IMR-90 (cell line): ENCODE measurements around the gene PEF1. TPM values are rescaled to one million over a fixed set of nuclear protein-coding genes. Genes with fewer than 3 reads are reported as not detected.

ENCODE experiments used
- ATAC-seq: fragments of 200-7000 bp; cut with Tn5 transposase; 2 replicates; pipeline ENCODE4 v1.9.1; 2020; ENCODE audit warnings: low read depth, mild to moderate bottlenecking, moderate library complexity
- BruUV-seq: library from RNA; stranded (reverse); fragments of 400-500 nt; replicated peaks from 2 replicates; lab custom pipeline; 2021; lab: Mats Ljungman, UMichigan
- CTCF ChIA-PET: fragments of 300-600 bp; formaldehyde crosslinking; extraction: SDS; loops from one replicate; lab custom pipeline; 2021; ENCODE audit warnings: antibody characterized with exemption; lab: Yijun Ruan, JAX
- POLR2A ChIA-PET: fragments of 300-600 bp; sonication (Branson Sonifier 250); formaldehyde crosslinking; loops from one replicate; lab custom pipeline; 2022; ENCODE audit warnings: antibody characterized with exemption; ENCODE audit not compliant: unreplicated experiment; lab: Charles Lee
- DNase-seq: peaks from one replicate; pipeline ENCODE4 v3.0.0; 2013
- H2AFZ ChIP-seq: replicated peaks from 2 replicates; pipeline ENCODE3; 2013; ENCODE audit warnings: low read length, mild to moderate bottlenecking; ENCODE audit not compliant: poor library complexity
- H2AK5ac ChIP-seq: 2 replicates; pipeline ENCODE4 v1.6.1; 2013; ENCODE audit warnings: low read depth, low read length, inconsistent platforms
- H2AK9ac ChIP-seq: replicated peaks from 2 replicates; pipeline ENCODE3; 2013; ENCODE audit warnings: mild to moderate bottlenecking, low read depth, low read length, moderate library complexity; ENCODE audit not compliant: poor library complexity
- H2BK120ac ChIP-seq: 2 replicates; pipeline ENCODE4 v1.6.1; 2013; ENCODE audit warnings: low read depth, low read length, inconsistent platforms
- H2BK15ac ChIP-seq: 3 replicates; pipeline ENCODE4 v1.6.1; 2013; ENCODE audit warnings: low read depth, low read length, inconsistent platforms
- H2BK20ac ChIP-seq: 2 replicates; pipeline ENCODE4 v1.6.1; 2013; ENCODE audit warnings: low read depth, mild to moderate bottlenecking, inconsistent platforms, low read length, moderate library complexity
- H2BK5ac ChIP-seq: 2 replicates; pipeline ENCODE4 v1.6.1; 2013; ENCODE audit warnings: mild to moderate bottlenecking, low read depth, low read length, inconsistent platforms; ENCODE audit not compliant: poor library complexity, severe bottlenecking
- H3K14ac ChIP-seq: replicated peaks from 2 replicates; pipeline ENCODE4 v1.6.1; 2013; ENCODE audit warnings: low read depth, low read length, inconsistent platforms
- H3K18ac ChIP-seq: 2 replicates; pipeline ENCODE4 v1.6.1; 2013; ENCODE audit warnings: low read depth, low read length, control low read depth
- H3K23ac ChIP-seq: 2 replicates; pipeline ENCODE4 v1.6.1; 2013; ENCODE audit warnings: low read depth, low read length, inconsistent platforms
- H3K27ac ChIP-seq: 2 replicates; pipeline ENCODE4 v1.5.1; 2013; ENCODE audit warnings: mild to moderate bottlenecking, control low read depth, low read length; ENCODE audit not compliant: insufficient read depth
- H3K27me3 ChIP-seq: 2 replicates; pipeline ENCODE4 v1.6.1; 2013; ENCODE audit warnings: low read length; ENCODE audit not compliant: control insufficient read depth, insufficient read depth
- H3K36me3 ChIP-seq: 2 replicates; pipeline ENCODE4 v1.6.1; 2013; ENCODE audit warnings: low read length, mixed read lengths; ENCODE audit not compliant: control insufficient read depth, insufficient read depth
- H3K4ac ChIP-seq: 2 replicates; pipeline ENCODE4 v1.6.1; 2013; ENCODE audit warnings: low read depth, low read length, inconsistent platforms
- H3K4me1 ChIP-seq: 2 replicates; pipeline ENCODE4 v1.6.1; 2013; ENCODE audit warnings: low read length, mixed read lengths; ENCODE audit not compliant: control insufficient read depth, insufficient read depth
- H3K4me2 ChIP-seq: 2 replicates; pipeline ENCODE4 v1.6.1; 2013; ENCODE audit warnings: low read depth, mild to moderate bottlenecking, control low read depth, low read length, moderate library complexity
- H3K4me3 ChIP-seq: 2 replicates; pipeline ENCODE4 v1.5.1; 2013; ENCODE audit warnings: low read depth, mild to moderate bottlenecking, control low read depth, low read length, moderate library complexity; ENCODE audit not compliant: insufficient read depth
- H3K56ac ChIP-seq: 2 replicates; pipeline ENCODE4 v1.6.1; 2013; ENCODE audit warnings: low read length, inconsistent platforms; ENCODE audit not compliant: insufficient read depth; ENCODE audit errors: extremely low read depth
- H3K79me1 ChIP-seq, 2 experiments: 2 replicates each; pipeline ENCODE4 v1.6.1; 2013; ENCODE audit warnings: low read length in 2 of 2, inconsistent platforms in 1 of 2, low read depth in 1 of 2
- H3K9ac ChIP-seq: 2 replicates; pipeline ENCODE4 v1.6.1; 2013; ENCODE audit warnings: low read depth, low read length, control low read depth
- H3K9me1 ChIP-seq: 2 replicates; pipeline ENCODE4 v1.6.1; 2013; ENCODE audit warnings: low read length, inconsistent platforms; ENCODE audit not compliant: insufficient read depth
- H3K9me3 ChIP-seq: 2 replicates; pipeline ENCODE4 v1.6.1; 2013; ENCODE audit warnings: low read length; ENCODE audit not compliant: control insufficient read depth, insufficient read depth
- H4K20me1 ChIP-seq: 2 replicates; pipeline ENCODE4 v1.6.1; 2013; ENCODE audit warnings: low read length, inconsistent platforms; ENCODE audit not compliant: insufficient read depth
- H4K5ac ChIP-seq: 2 replicates; pipeline ENCODE4 v1.6.1; 2013; ENCODE audit warnings: mild to moderate bottlenecking, low read depth, low read length, control low read depth
- H4K8ac ChIP-seq, 2 experiments: 2 replicates each; pipeline ENCODE4 v1.6.1; 2013; ENCODE audit warnings: low read depth in 2 of 2, low read length in 2 of 2, control low read depth in 1 of 2, inconsistent platforms in 1 of 2
- H4K91ac ChIP-seq: 2 replicates; pipeline ENCODE4 v1.6.1; 2013; ENCODE audit warnings: low read depth, low read length, inconsistent platforms; ENCODE audit not compliant: insufficient read depth
- BHLHE40 ChIP-seq: fragments of 150-350 bp; IDR thresholded peaks from 2 replicates; pipeline ENCODE4 v1.6.1; 2016; ENCODE audit warnings: mild to moderate bottlenecking, low read depth, low read length
- CEBPB ChIP-seq: IDR thresholded peaks from 2 replicates; pipeline ENCODE4 v1.6.1; 2012; ENCODE audit warnings: low read depth, low read length, improper control_type of control experiment
- CHD1 ChIP-seq: IDR thresholded peaks from 2 replicates; pipeline ENCODE4 v1.6.1; 2012; ENCODE audit warnings: low read depth, low read length, improper control_type of control experiment
- CTCF ChIP-seq: conservative IDR thresholded peaks from 2 replicates; pipeline ENCODE4 v1.5.1; 2012; ENCODE audit warnings: mild to moderate bottlenecking, low read depth, low read length, improper control_type of control experiment
- FOS ChIP-seq: fragments of 150-350 bp; IDR thresholded peaks from 2 replicates; pipeline ENCODE4 v1.6.1; 2016; ENCODE audit warnings: low read depth, low read length
- MAFK ChIP-seq: IDR thresholded peaks from 2 replicates; pipeline ENCODE4 v1.6.1; 2012; ENCODE audit warnings: low read depth, low read length, improper control_type of control experiment
- MXI1 ChIP-seq: IDR thresholded peaks from 2 replicates; pipeline ENCODE4 v1.6.1; 2012; ENCODE audit warnings: low read depth, mild to moderate bottlenecking, low read length, moderate library complexity, borderline replicate concordance
- POLR2A ChIP-seq: IDR thresholded peaks from 2 replicates; pipeline ENCODE4 v1.6.1; 2012; ENCODE audit warnings: mild to moderate bottlenecking, low read depth, low read length
- RCOR1 ChIP-seq: IDR thresholded peaks from 2 replicates; pipeline ENCODE4 v1.6.1; 2012; ENCODE audit warnings: mild to moderate bottlenecking, low read length, improper control_type of control experiment; ENCODE audit not compliant: insufficient replicate concordance
- RFX5 ChIP-seq: IDR thresholded peaks from 2 replicates; pipeline ENCODE4 v1.8.0; 2012; ENCODE audit warnings: low read depth, mild to moderate bottlenecking, low read length, moderate library complexity
- WGBS, 2 experiments: methylation state at CpG; one replicate each; pipeline versions ENCODE4 v1.1.5 to v1.1.7; 2013; ENCODE audit warnings: missing lambda C conversion rate in 2 of 2; ENCODE audit not compliant: insufficient read length in 1 of 2; ENCODE audit errors: extremely low coverage in 2 of 2; 5-methylcytosine and 5-hydroxymethylcytosine counted together
- dilution Hi-C: fragments of 300-500 bp; cut with HindIII; formaldehyde crosslinking; loops from one replicate; pipeline ENCODE4 v1.14.3; 2018; ENCODE audit warnings: low sequenced_read_pairs; ENCODE audit not compliant: unreplicated experiment
- in situ Hi-C: fragments of 300-500 bp; cut with MboI; formaldehyde crosslinking; loops from 3 replicates; pipeline ENCODE4 v1.14.3; 2019; ENCODE audit warnings: low sequenced_read_pairs, inconsistent platforms, mixed read lengths
- intact Hi-C: fragments of 100-400 bp; cut with micrococcal nuclease; formaldehyde crosslinking; loops from 2 replicates; pipeline ENCODE4 v1.10.0; 2022
- polyA plus RNA-seq, 3 experiments: library from polyadenylated mRNA; depleted of rRNA; stranded (reverse); fragments of >200 nt; gene quantifications; 2 replicates each; pipeline ENCODE4 v1.2.3, GENCODE V29; 2012; ENCODE audit warnings: low replicate concordance in 1 of 3
- total RNA-seq: library from RNA; depleted of rRNA; stranded (reverse); fragments of >200 nt; gene quantifications from 2 replicates; pipeline ENCODE4 v1.2.3, GENCODE V29; 2012

The PEF1 gene
- total and polyA plus RNA-seq, 2 of the 4 experiments (the other 2 are of a cell fraction): 84.2 to 104 TPM

DNA sequence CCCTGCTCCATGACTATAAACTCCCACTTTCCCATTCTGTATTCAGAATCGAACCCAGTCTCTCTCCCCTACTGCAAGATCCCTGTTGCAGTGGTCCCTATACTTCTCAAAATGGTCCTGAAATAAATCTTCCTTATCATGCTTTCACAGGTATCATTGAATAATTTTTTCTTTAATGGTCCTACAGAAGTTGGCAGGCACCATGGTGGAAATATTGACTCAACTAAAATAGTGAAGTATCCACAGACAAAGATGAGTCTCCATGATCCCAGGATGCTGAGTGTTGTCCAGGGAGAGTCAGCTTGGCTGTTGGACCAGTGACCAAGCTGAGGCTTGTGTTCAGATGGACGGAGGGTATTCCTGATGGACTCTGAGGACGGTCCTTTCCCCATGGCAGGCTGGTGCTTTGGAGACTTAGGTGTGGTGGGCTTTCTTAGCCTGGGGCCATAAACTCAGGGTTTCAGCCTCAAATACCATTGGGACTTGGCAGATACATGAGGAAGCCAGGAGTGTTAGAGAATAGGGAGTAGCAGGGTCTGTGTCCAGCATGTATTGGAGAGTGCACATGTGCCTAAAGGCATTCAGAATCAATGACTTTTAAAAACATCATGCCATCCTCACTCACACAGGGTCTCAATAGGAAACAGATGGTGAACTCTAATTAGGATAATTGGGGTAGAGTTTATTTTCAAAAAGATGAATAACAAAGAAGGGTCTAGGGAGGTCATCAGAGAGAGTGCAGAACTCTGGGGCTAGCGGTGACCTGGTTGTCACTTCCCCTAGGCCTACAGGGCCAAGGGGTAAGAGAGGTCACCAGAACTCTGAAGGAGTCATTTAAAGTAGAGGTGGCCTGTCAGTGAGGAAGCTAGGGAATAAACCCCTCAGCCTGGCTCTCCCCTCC lies 48.6 kb downstream of the PEF1 start:
- DNase-seq (no peak), ATAC-seq (no peak)
- Histone ChIP-seq H2AK9ac (no peak overlapping the region), H3K9ac (no peak overlapping the region), H3K23ac (no peak overlapping the region), H2AK5ac (no peak overlapping the region), H3K56ac (no peak overlapping the region), H2BK15ac (no peak overlapping the region), H3K4me1 (no peaks in the 10 kb centered on the region), H2BK120ac (no peak overlapping the region), H3K18ac (no peak overlapping the region), H3K4ac (no peak overlapping the region), H2AFZ (no peak overlapping the region), H2BK5ac (no peak overlapping the region), H3K27ac (no peak overlapping the region), H3K79me1 (no peaks in the 10 kb centered on the region), H3K27me3 (peaks cover 16% of the 10 kb centered on the region), H4K8ac (no peak overlapping the region), H2BK20ac (no peak overlapping the region), H3K36me3 (no peaks in the 10 kb centered on the region), H3K9me3 (no peaks in the 10 kb centered on the region), H4K20me1 (no peaks in the 10 kb centered on the region), H4K91ac (no peak overlapping the region), H3K4me3 (no peak overlapping the region), H3K9me1 (no peaks in the 10 kb centered on the region), H3K4me2 (no peak overlapping the region), H4K5ac (no peak overlapping the region), H3K14ac (no peak overlapping the region)
- intact Hi-C loops (no loop called here), dilution Hi-C loops (no loop called here), in situ Hi-C loops (no loop called here)
- POLR2A ChIA-PET: no interaction called here
- TF ChIP-seq RFX5 (no peak), FOS (no peak), MXI1 (no peak), RCOR1 (no peak), CHD1 (no peak), BHLHE40 (no peak), CTCF (no peak), POLR2A (no peak), MAFK (no peak), CEBPB (no peak)
- no TSS peak for BruUV-seq
- 83% methylated on average over 1 of the region's 4 CpGs; no CpG with 5 or more reads in 1 of the 2 experiments for WGBS, 2 experiments
- CTCF ChIA-PET: interaction anchor here (1.0 to 1.3 kb wide), 3 partner anchors 8 to 37 kb away, joined by 3 to 4 read pairs (median 4); no protein-coding TSS in a partner anchor
